GM21528 (cell line): ENCODE data around the gene GDI2.

Experiments used
- ATAC-seq: cut with Tn5 transposase; IDR thresholded peaks from one replicate; pipeline ENCODE4 v1.9.1; 2021; ENCODE audit warnings: mild to moderate bottlenecking, moderate library complexity; ENCODE audit not compliant: unreplicated experiment, low FRiP score

GDI2 gene

GRCh38 chr10:5748394-5748803, 64.8 kb downstream of the GDI2 start:
- ATAC-seq: no peak

DNA sequence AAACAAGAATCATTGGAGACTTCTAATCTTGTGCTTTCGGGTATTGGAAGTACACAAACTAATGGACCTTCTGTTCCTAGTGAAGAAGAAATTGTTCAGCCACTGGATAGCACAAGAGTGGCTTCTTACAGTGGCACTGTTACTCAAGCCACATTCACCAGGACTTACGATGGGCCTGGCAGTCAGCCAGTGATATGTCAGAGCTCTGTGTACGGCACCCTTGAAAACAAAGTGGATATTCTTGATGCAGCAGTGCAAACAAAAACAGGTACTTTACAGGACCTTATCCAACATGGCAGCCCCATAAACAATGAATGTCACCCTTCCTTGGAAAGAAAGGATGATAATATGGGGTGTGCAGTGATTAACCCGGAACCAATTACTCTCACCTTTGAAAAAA, 67.0 kb downstream of the GDI2 start:
- no peak for ATAC-seq

DNA sequence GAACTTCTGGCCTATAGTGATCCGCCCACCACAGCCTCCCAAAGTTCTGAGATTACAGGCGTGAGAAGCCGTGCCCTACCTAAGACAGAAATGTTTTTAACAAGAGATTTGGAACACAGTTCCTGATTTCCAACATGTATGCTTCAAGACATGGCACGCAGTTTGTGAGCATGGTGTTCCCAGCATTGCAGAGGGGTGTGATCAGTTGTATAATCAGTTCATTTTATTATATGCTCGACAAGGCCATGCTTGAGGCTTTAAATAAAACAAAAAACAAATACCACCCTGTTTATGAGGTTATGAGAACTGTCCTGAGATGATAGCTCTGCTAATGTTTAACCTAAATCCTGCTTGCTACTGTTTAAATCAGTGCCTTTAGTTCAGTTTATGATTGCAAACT, 68.4 kb downstream of the GDI2 start:
- no peak for ATAC-seq

DNA sequence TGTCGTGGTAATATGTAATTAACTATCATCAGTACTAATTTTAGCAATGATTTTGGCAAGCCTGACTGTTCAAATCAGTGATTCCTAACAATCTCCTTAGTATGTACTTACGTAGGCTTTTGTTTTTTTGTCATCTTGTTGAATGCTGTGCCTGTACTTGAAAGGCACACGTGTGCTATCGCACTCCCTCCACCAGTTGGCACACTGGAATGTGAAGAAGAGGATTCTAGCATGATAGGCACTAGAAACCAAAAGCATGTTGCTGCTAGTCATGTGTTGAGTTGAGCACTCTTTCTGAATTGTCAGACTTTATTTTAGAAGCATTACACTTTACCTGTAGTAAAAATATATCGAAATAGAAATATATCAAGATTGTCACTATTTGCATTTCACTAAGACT, 69.5 kb downstream of the GDI2 start:
- ATAC-seq: no peak

- ATAC-seq: no peak
Measured at GRCh38 chr10:5742116-5742515, 71.1 kb downstream of the GDI2 start.

- ATAC-seq: no peak
Measured at GRCh38 chr10:5741276-5741675, 72.0 kb downstream of the GDI2 start.

DNA sequence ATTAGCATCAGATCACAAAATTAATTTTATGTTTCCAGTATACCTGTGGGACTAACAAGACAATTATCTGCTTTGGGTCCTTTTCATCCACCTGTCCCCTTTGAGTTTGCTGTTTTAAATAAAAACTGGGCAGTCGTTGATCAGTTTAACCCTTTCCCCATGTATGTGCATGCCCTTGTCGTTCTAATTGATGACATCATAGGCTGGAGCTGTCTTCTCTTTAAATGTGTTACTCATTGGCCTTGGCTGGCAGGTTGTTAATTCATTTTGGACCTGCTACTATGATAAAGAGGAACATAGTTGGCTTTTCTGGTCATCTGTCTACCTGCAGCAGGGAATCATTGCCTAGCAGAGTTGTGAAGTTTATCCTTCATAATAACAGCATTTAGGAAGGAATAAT, 74.8 kb downstream of the GDI2 start:
- ATAC-seq: no peak

DNA sequence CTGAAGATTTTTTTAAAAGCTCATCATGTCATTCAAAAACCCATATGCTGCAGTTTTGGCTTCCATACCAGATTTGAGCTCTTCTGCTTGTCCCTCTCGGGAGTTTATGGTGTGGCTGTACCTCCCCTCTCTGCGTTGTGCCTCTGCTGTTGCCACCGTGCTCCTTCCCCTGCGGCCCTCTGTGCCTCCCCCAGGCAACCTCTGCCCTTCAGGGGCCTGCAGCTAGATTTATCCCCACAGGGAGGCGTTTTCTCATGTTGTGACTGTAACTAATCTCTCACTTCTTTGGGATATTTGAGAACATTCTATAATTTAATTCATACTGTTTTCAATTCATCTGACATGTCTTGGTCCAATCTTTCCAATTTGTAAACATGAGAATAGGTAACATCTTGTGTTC, 75.9 kb downstream of the GDI2 start:
- no peak for ATAC-seq

DNA sequence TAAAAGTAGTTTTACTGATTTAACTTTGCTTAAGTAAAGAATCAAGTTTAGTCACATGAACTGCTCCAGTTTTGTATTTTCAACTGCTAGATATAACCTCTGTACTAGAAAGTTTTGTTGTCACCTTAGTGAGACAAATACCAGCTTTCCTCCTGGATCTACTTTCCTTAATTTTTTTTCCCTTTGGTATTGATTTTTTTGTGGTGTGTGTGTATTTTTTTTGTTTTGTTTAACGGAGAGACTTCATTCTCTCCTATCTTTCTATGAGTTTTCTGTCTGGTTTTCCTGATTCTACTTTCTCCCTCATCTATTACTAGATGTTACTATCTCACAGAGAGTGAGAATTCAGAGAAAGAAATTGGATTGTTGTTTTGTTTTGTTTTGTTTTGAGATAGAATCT, 76.6 kb downstream of the GDI2 start:
- ATAC-seq: no peak

GRCh38 chr10:5735119-5735518, 78.1 kb downstream of the GDI2 start:
- ATAC-seq: no peak

- ATAC-seq: no peak
Measured at GRCh38 chr10:5732141-5732540, 81.1 kb downstream of the GDI2 start.

DNA sequence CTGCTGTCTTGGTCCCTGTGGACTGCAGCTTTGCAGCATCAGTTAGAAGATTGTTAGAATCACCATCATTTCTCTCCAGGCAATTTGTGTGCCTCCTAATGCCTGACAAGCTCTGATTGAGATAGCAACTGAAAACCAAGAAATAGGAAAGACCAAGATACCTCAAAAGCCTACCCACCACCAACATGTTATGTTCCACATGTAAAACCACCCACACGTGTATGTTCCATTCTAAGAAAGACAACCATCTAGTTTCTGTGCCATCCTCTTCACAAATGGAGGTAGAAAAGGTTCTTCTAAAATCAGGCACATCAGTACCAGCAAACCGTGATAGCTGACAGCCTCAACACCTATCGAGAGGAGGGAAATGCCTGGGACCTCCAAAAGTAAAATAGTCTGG, 81.7 kb downstream of the GDI2 start:
- ATAC-seq: no peak

GRCh38 chr10:5730766-5731165, 82.5 kb downstream of the GDI2 start:
- ATAC-seq: no peak

- no peak for ATAC-seq
Measured at GRCh38 chr10:5723692-5724091, 89.5 kb downstream of the GDI2 start.

GRCh38 chr10:5720182-5720581, 93.1 kb downstream of the GDI2 start:
- ATAC-seq: no peak

- ATAC-seq: no peak
Measured at GRCh38 chr10:5719546-5719945, 93.7 kb downstream of the GDI2 start.
